ENCODE measurements around the gene CINP. TPM values are rescaled to one million over a fixed set of nuclear protein-coding genes. Genes with fewer than 3 reads are reported as not detected.
A peak's percentile ranks its signal among the peaks of the same experiment; 100 is the strongest.

The CINP gene
- total RNA-seq, 4 donors from 2014 or later = 19.2 to 25.1 (median 21.5) TPM

DNA sequence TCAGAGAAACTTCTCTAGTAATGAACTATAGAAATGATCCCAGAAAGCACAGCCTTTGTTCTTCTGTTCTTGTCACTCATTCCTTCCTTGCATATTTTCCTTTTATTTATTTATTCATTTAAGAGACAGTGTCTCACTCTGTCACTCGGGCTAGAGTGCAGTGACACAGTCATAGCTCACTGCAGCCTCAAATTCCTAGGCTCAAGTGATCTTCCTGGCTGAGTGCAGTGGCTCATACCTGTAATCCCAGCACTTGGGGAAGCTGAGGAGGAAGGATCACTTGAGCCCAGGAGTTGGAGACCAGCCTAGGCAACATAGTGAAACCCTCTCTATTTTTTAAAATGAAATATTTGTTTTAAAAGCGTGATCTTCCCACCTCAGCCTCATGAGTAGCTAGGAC lies 11.6 kb upstream of the CINP start:
- in situ Hi-C loops (cut with MboI; ENCODE audit: low sequenced_read_pairs in 4 of 4) = no loop called here
- no peaks in the 10 kb centered on the region for H3K27me3 ChIP-seq
- H3K4me3 ChIP-seq = no peak overlapping the region
- H3K36me3 ChIP-seq = peaks cover 0 to 32% of the 10 kb centered on the region in 2 donors
- ATAC-seq (no peak), DNase-seq (no peak)
- TF ChIP-seq POLR2A (IDR thresholded peaks at IDR 0.05) (no peak), CTCF (IDR thresholded peaks at IDR 0.05 in 4 of 5, conservative IDR thresholded peaks at IDR 0.05 in 1 of 5) (no peak)
- H3K9me3 ChIP-seq = no peaks in the 10 kb centered on the region
- H3K4me1 ChIP-seq = peaks cover 14 to 23% of the 10 kb centered on the region in 2 donors
- intact Hi-C loops (cut with DNase I; ENCODE audit: low total_unique reads) = no loop called here
- no peak overlapping the region for H3K27ac ChIP-seq

DNA sequence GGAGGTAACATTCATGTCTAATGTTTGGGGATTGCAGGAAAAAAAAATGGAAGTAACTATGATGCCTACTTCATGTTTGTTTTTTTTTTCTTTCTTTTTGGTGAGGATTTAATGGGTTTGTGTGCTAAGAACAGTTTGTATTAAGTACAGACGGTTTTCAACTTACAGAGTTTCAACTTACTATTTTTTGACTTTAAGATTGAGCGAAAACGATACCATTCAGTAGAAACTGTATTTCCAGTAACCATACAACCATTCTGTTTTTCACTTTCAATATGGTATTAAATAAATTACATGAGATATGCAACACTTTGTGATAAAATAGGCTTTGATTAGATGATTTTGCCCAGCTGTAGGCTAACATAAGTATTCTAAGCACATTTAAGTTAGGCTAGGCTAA lies 10.4 kb upstream of the CINP start:
- H3K36me3 ChIP-seq = peaks cover 0 to 21% of the 10 kb centered on the region in 2 donors
- H3K4me1 ChIP-seq = peaks cover 14 to 23% of the 10 kb centered on the region in 2 donors
- intact Hi-C loops (cut with DNase I; ENCODE audit: low total_unique reads) = no loop called here
- in situ Hi-C loops (cut with MboI; ENCODE audit: low sequenced_read_pairs in 4 of 4) = no loop called here
- DNase-seq (no peak), ATAC-seq (no peak)
- no peak overlapping the region for H3K27ac ChIP-seq
- H3K4me3 ChIP-seq = no peak overlapping the region
- H3K9me3 ChIP-seq = no peaks in the 10 kb centered on the region
- no peak for TF ChIP-seq POLR2A (IDR thresholded peaks at IDR 0.05)
- TF ChIP-seq CTCF (IDR thresholded peaks at IDR 0.05 in 4 of 5, conservative IDR thresholded peaks at IDR 0.05 in 1 of 5) = no peak
- no peaks in the 10 kb centered on the region for H3K27me3 ChIP-seq

- TF ChIP-seq CTCF (IDR thresholded peaks at IDR 0.05 in 4 of 5, conservative IDR thresholded peaks at IDR 0.05 in 1 of 5) (no peak), POLR2A (IDR thresholded peaks at IDR 0.05) (no peak)
- Histone ChIP-seq H3K4me3 (no peak overlapping the region), H3K36me3 (peaks cover 0 to 5% of the 10 kb centered on the region in 2 donors), H3K9me3 (no peaks in the 10 kb centered on the region), H3K27me3 (no peaks in the 10 kb centered on the region), H3K27ac (no peak overlapping the region), H3K4me1 (peaks cover 14 to 29% of the 10 kb centered on the region in 2 donors)
- in situ Hi-C loops (cut with MboI; ENCODE audit: low sequenced_read_pairs in 4 of 4) (no loop called here), intact Hi-C loops (cut with DNase I; ENCODE audit: low total_unique reads) (no loop called here)
- no peak for ATAC-seq
- no peak for DNase-seq
These were observed 8.7 kb upstream of the CINP start for GRCh38 chr14:102371361-102371760.

- Histone ChIP-seq H3K36me3 (peaks cover 0 to 5% of the 10 kb centered on the region in 2 donors), H3K27me3 (no peaks in the 10 kb centered on the region), H3K9me3 (no peaks in the 10 kb centered on the region), H3K4me1 (peaks cover 14 to 29% of the 10 kb centered on the region in 2 donors), H3K4me3 (no peak overlapping the region), H3K27ac (no peak overlapping the region)
- TF ChIP-seq CTCF (IDR thresholded peaks at IDR 0.05 in 4 of 5, conservative IDR thresholded peaks at IDR 0.05 in 1 of 5) = no peak
- no peak for TF ChIP-seq POLR2A (IDR thresholded peaks at IDR 0.05)
- intact Hi-C loops (cut with DNase I; ENCODE audit: low total_unique reads) = no loop called here
- in situ Hi-C loops (cut with MboI; ENCODE audit: low sequenced_read_pairs in 4 of 4) = no loop called here
- ATAC-seq = peak in 1 of 2 donors; percentile 35
- DNase-seq = no peak
These were observed 7.7 kb upstream of the CINP start for GRCh38 chr14:102370305-102370809.
